IMR-90 (cell line): ENCODE data around the gene DDX24. TPM values are rescaled to one million over a fixed set of nuclear protein-coding genes. Genes with fewer than 3 reads are reported as not detected.
A peak's percentile ranks its signal among the peaks of the same experiment; 100 is the strongest.

ENCODE experiments used
- ATAC-seq: fragments of 200-7000 bp; cut with Tn5 transposase; 2 replicates; pipeline ENCODE4 v1.9.1; 2020; ENCODE audit warnings: low read depth, mild to moderate bottlenecking, moderate library complexity
- BruUV-seq: library from RNA; stranded (reverse); fragments of 400-500 nt; replicated peaks from 2 replicates; lab custom pipeline; 2021; lab: Mats Ljungman, UMichigan
- CTCF ChIA-PET: fragments of 300-600 bp; formaldehyde crosslinking; extraction: SDS; loops from one replicate; lab custom pipeline; 2021; ENCODE audit warnings: antibody characterized with exemption; lab: Yijun Ruan, JAX
- POLR2A ChIA-PET: fragments of 300-600 bp; sonication (Branson Sonifier 250); formaldehyde crosslinking; loops from one replicate; lab custom pipeline; 2022; ENCODE audit warnings: antibody characterized with exemption; ENCODE audit not compliant: unreplicated experiment; lab: Charles Lee
- DNase-seq: peaks from one replicate; pipeline ENCODE4 v3.0.0; 2013
- H2AFZ ChIP-seq: replicated peaks from 2 replicates; pipeline ENCODE3; 2013; ENCODE audit warnings: low read length, mild to moderate bottlenecking; ENCODE audit not compliant: poor library complexity
- H2AK5ac ChIP-seq: 2 replicates; pipeline ENCODE4 v1.6.1; 2013; ENCODE audit warnings: low read depth, low read length, inconsistent platforms
- H2AK9ac ChIP-seq: replicated peaks from 2 replicates; pipeline ENCODE3; 2013; ENCODE audit warnings: mild to moderate bottlenecking, low read depth, low read length, moderate library complexity; ENCODE audit not compliant: poor library complexity
- H2BK120ac ChIP-seq: 2 replicates; pipeline ENCODE4 v1.6.1; 2013; ENCODE audit warnings: low read depth, low read length, inconsistent platforms
- H2BK15ac ChIP-seq: 3 replicates; pipeline ENCODE4 v1.6.1; 2013; ENCODE audit warnings: low read depth, low read length, inconsistent platforms
- H2BK20ac ChIP-seq: 2 replicates; pipeline ENCODE4 v1.6.1; 2013; ENCODE audit warnings: low read depth, mild to moderate bottlenecking, inconsistent platforms, low read length, moderate library complexity
- H2BK5ac ChIP-seq: 2 replicates; pipeline ENCODE4 v1.6.1; 2013; ENCODE audit warnings: mild to moderate bottlenecking, low read depth, low read length, inconsistent platforms; ENCODE audit not compliant: poor library complexity, severe bottlenecking
- H3K14ac ChIP-seq: replicated peaks from 2 replicates; pipeline ENCODE4 v1.6.1; 2013; ENCODE audit warnings: low read depth, low read length, inconsistent platforms
- H3K18ac ChIP-seq: 2 replicates; pipeline ENCODE4 v1.6.1; 2013; ENCODE audit warnings: low read depth, low read length, control low read depth
- H3K23ac ChIP-seq: 2 replicates; pipeline ENCODE4 v1.6.1; 2013; ENCODE audit warnings: low read depth, low read length, inconsistent platforms
- H3K27ac ChIP-seq: 2 replicates; pipeline ENCODE4 v1.5.1; 2013; ENCODE audit warnings: mild to moderate bottlenecking, control low read depth, low read length; ENCODE audit not compliant: insufficient read depth
- H3K27me3 ChIP-seq: 2 replicates; pipeline ENCODE4 v1.6.1; 2013; ENCODE audit warnings: low read length; ENCODE audit not compliant: control insufficient read depth, insufficient read depth
- H3K36me3 ChIP-seq: 2 replicates; pipeline ENCODE4 v1.6.1; 2013; ENCODE audit warnings: low read length, mixed read lengths; ENCODE audit not compliant: control insufficient read depth, insufficient read depth
- H3K4ac ChIP-seq: 2 replicates; pipeline ENCODE4 v1.6.1; 2013; ENCODE audit warnings: low read depth, low read length, inconsistent platforms
- H3K4me1 ChIP-seq: 2 replicates; pipeline ENCODE4 v1.6.1; 2013; ENCODE audit warnings: low read length, mixed read lengths; ENCODE audit not compliant: control insufficient read depth, insufficient read depth
- H3K4me2 ChIP-seq: 2 replicates; pipeline ENCODE4 v1.6.1; 2013; ENCODE audit warnings: low read depth, mild to moderate bottlenecking, control low read depth, low read length, moderate library complexity
- H3K4me3 ChIP-seq: 2 replicates; pipeline ENCODE4 v1.5.1; 2013; ENCODE audit warnings: low read depth, mild to moderate bottlenecking, control low read depth, low read length, moderate library complexity; ENCODE audit not compliant: insufficient read depth
- H3K56ac ChIP-seq: 2 replicates; pipeline ENCODE4 v1.6.1; 2013; ENCODE audit warnings: low read length, inconsistent platforms; ENCODE audit not compliant: insufficient read depth; ENCODE audit errors: extremely low read depth
- H3K79me1 ChIP-seq, 2 experiments: 2 replicates each; pipeline ENCODE4 v1.6.1; 2013; ENCODE audit warnings: low read length in 2 of 2, inconsistent platforms in 1 of 2, low read depth in 1 of 2
- H3K9ac ChIP-seq: 2 replicates; pipeline ENCODE4 v1.6.1; 2013; ENCODE audit warnings: low read depth, low read length, control low read depth
- H3K9me1 ChIP-seq: 2 replicates; pipeline ENCODE4 v1.6.1; 2013; ENCODE audit warnings: low read length, inconsistent platforms; ENCODE audit not compliant: insufficient read depth
- H3K9me3 ChIP-seq: 2 replicates; pipeline ENCODE4 v1.6.1; 2013; ENCODE audit warnings: low read length; ENCODE audit not compliant: control insufficient read depth, insufficient read depth
- H4K20me1 ChIP-seq: 2 replicates; pipeline ENCODE4 v1.6.1; 2013; ENCODE audit warnings: low read length, inconsistent platforms; ENCODE audit not compliant: insufficient read depth
- H4K5ac ChIP-seq: 2 replicates; pipeline ENCODE4 v1.6.1; 2013; ENCODE audit warnings: mild to moderate bottlenecking, low read depth, low read length, control low read depth
- H4K8ac ChIP-seq, 2 experiments: 2 replicates each; pipeline ENCODE4 v1.6.1; 2013; ENCODE audit warnings: low read depth in 2 of 2, low read length in 2 of 2, control low read depth in 1 of 2, inconsistent platforms in 1 of 2
- H4K91ac ChIP-seq: 2 replicates; pipeline ENCODE4 v1.6.1; 2013; ENCODE audit warnings: low read depth, low read length, inconsistent platforms; ENCODE audit not compliant: insufficient read depth
- USF2 ChIP-seq: fragments of 150-350 bp; IDR thresholded peaks from 2 replicates; pipeline ENCODE4 v1.6.1; 2017; ENCODE audit warnings: mild to moderate bottlenecking, antibody characterized with exemption, low read length, low read depth
- WGBS, 2 experiments: methylation state at CpG; one replicate each; pipeline versions ENCODE4 v1.1.5 to v1.1.7; 2013; ENCODE audit warnings: missing lambda C conversion rate in 2 of 2; ENCODE audit not compliant: insufficient read length in 1 of 2; ENCODE audit errors: extremely low coverage in 2 of 2; 5-methylcytosine and 5-hydroxymethylcytosine counted together
- dilution Hi-C: fragments of 300-500 bp; cut with HindIII; formaldehyde crosslinking; loops from one replicate; pipeline ENCODE4 v1.14.3; 2018; ENCODE audit warnings: low sequenced_read_pairs; ENCODE audit not compliant: unreplicated experiment
- in situ Hi-C: fragments of 300-500 bp; cut with MboI; formaldehyde crosslinking; loops from 3 replicates; pipeline ENCODE4 v1.14.3; 2019; ENCODE audit warnings: low sequenced_read_pairs, inconsistent platforms, mixed read lengths
- intact Hi-C: fragments of 100-400 bp; cut with micrococcal nuclease; formaldehyde crosslinking; loops from 2 replicates; pipeline ENCODE4 v1.10.0; 2022
- polyA plus RNA-seq, 3 experiments: library from polyadenylated mRNA; depleted of rRNA; stranded (reverse); fragments of >200 nt; gene quantifications; 2 replicates each; pipeline ENCODE4 v1.2.3, GENCODE V29; 2012; ENCODE audit warnings: low replicate concordance in 1 of 3
- total RNA-seq: library from RNA; depleted of rRNA; stranded (reverse); fragments of >200 nt; gene quantifications from 2 replicates; pipeline ENCODE4 v1.2.3, GENCODE V29; 2012

Gene DDX24
- total and polyA plus RNA-seq, 2 of the 4 experiments (the other 2 are of a cell fraction): 134 to 155 TPM

GRCh38 chr14:94062344-94062940 lies 18.6 kb downstream of the DDX24 start:
- Histone ChIP-seq H2AFZ (no peak overlapping the region), H2BK15ac (no peak overlapping the region), H2BK5ac (peak overlapping the region; percentile 69), H3K4me3 (no peak overlapping the region), H4K91ac (no peak overlapping the region), H3K18ac (0 out of 2 replicates have a peak overlapping the region, but pooled peaks have one; percentile 28), H3K36me3 (peaks cover 40% of the 10 kb centered on the region), H2AK9ac (no peak overlapping the region), H3K9me3 (no peaks in the 10 kb centered on the region), H3K56ac (no peak overlapping the region), H3K23ac (no peak overlapping the region), H3K14ac (no peak overlapping the region), H2BK20ac (no peak overlapping the region; the same call in 1 of the 2 replicates), H3K4ac (0 out of 2 replicates have a peak overlapping the region, but pooled peaks have one; percentile 13), H3K4me2 (peak overlapping the region; percentile 67), H2BK120ac (0 out of 2 replicates have a peak overlapping the region, but pooled peaks have one; percentile 37), H3K27me3 (no peaks in the 10 kb centered on the region), H3K27ac (peak overlapping the region; percentile 43; the same call in 1 of the 2 replicates), H4K5ac (no peak overlapping the region), H3K9me1 (peaks cover 15% of the 10 kb centered on the region), H3K79me1 (peaks cover 44 to 70% of the 10 kb centered on the region in 2 experiments), H2AK5ac (no peak overlapping the region), H3K9ac (no peak overlapping the region), H4K20me1 (peaks cover 44% of the 10 kb centered on the region), H3K4me1 (peaks cover 7% of the 10 kb centered on the region), H4K8ac (0 out of 4 replicates have a peak overlapping the region, but pooled peaks of 1 of the 2 experiments have one; percentile 19)
- ChIA-PET POLR2A (no interaction called here), CTCF (interaction anchor here (1.3 to 1.6 kb wide), 2 partner anchors 26 to 74 kb away, joined by 4 to 5 read pairs; no protein-coding TSS in a partner anchor)
- intact Hi-C loops: no loop called here
- dilution Hi-C loops: no loop called here
- peak; percentile 64 for DNase-seq
- in situ Hi-C loops: no loop called here
- ATAC-seq: peak; percentile 79
- BruUV-seq: no TSS peak
- TF ChIP-seq USF2: no peak
- 100% methylated on average over 2 of the region's 9 CpGs; no CpG with 5 or more reads in 1 of the 2 experiments for WGBS, 2 experiments
